GM23338 (cell line): Measurements from ENCODE around the gene DCUN1D4. TPM values are rescaled to one million over a fixed set of nuclear protein-coding genes. Genes with fewer than 3 reads are reported as not detected.

ENCODE experiments used
- ATAC-seq: fragments of 200-7000 bp; cut with Tn5 transposase; 3 replicates; pipeline ENCODE4 v1.9.1; 2020
- DNase-seq: peaks from one replicate; pipeline ENCODE4 v3.0.0-alpha.2; 2015; ENCODE audit warnings: low spot score
- H2AFZ ChIP-seq: fragments of 200-600 bp; sonication (generic); 2 replicates; pipeline ENCODE4 v1.8.0; 2016; ENCODE audit warnings: antibody characterized with exemption, mild to moderate bottlenecking, moderate library complexity
- H3F3A ChIP-seq: fragments of 200-600 bp; sonication (generic); replicated peaks from 2 replicates; pipeline ENCODE4 v1.8.0; 2017; ENCODE audit warnings: antibody characterized with exemption, mixed run types, low read depth
- H3K27ac ChIP-seq: fragments of 200-600 bp; sonication (generic); 2 replicates; pipeline ENCODE4 v1.6.1; 2016; ENCODE audit warnings: low read depth
- H3K27me3 ChIP-seq: fragments of 200-600 bp; sonication (generic); 2 replicates; pipeline ENCODE4 v1.8.0; 2016; ENCODE audit warnings: mild to moderate bottlenecking, mixed run types, moderate library complexity; ENCODE audit not compliant: insufficient read depth
- H3K36me3 ChIP-seq: fragments of 200-600 bp; sonication (generic); 2 replicates; pipeline ENCODE4 v1.8.0; 2016; ENCODE audit warnings: mild to moderate bottlenecking; ENCODE audit not compliant: insufficient read depth
- H3K4me1 ChIP-seq: fragments of 200-600 bp; sonication (generic); 2 replicates; pipeline ENCODE4 v1.8.0; 2016; ENCODE audit warnings: mild to moderate bottlenecking, moderate library complexity; ENCODE audit not compliant: insufficient read depth
- H3K4me2 ChIP-seq: fragments of 200-600 bp; sonication (generic); 2 replicates; pipeline ENCODE4 v1.7.1; 2017; ENCODE audit warnings: mixed run types
- H3K4me3 ChIP-seq: fragments of 200-600 bp; sonication (generic); 2 replicates; pipeline ENCODE4 v1.6.1; 2016; ENCODE audit warnings: mixed run types
- H3K79me2 ChIP-seq: fragments of 200-600 bp; sonication (generic); replicated peaks from 2 replicates; pipeline ENCODE4 v1.8.0; 2017; ENCODE audit warnings: mild to moderate bottlenecking; ENCODE audit not compliant: insufficient read depth
- H3K9me2 ChIP-seq: fragments of 200-600 bp; sonication (generic); 2 replicates; pipeline ENCODE4 v1.8.0; 2017; ENCODE audit not compliant: insufficient read depth
- H4K20me1 ChIP-seq: fragments of 200-600 bp; sonication (generic); replicated peaks from 2 replicates; pipeline ENCODE4 v1.8.0; 2017; ENCODE audit warnings: mild to moderate bottlenecking; ENCODE audit not compliant: insufficient read depth
- H3K27ac Mint-ChIP-seq: 2 replicates; pipeline ENCODE4 v1.8.0; 2020; ENCODE audit warnings: inconsistent platforms, mild to moderate bottlenecking, moderate library complexity, mixed read lengths
- H3K27me3 Mint-ChIP-seq: 3 replicates; pipeline ENCODE4 v1.8.0; 2022; ENCODE audit warnings: low read depth, mild to moderate bottlenecking, moderate library complexity, mixed read lengths, inconsistent platforms; ENCODE audit not compliant: insufficient read depth, poor library complexity
- H3K36me3 Mint-ChIP-seq: 3 replicates; pipeline ENCODE4 v1.8.0; 2021; ENCODE audit warnings: low read depth, mild to moderate bottlenecking, inconsistent platforms, moderate library complexity, mixed read lengths
- H3K4me1 Mint-ChIP-seq: 3 replicates; pipeline ENCODE4 v1.8.0; 2020; ENCODE audit warnings: mild to moderate bottlenecking, inconsistent platforms, mixed read lengths
- H3K4me3 Mint-ChIP-seq: 3 replicates; pipeline ENCODE4 v1.8.0; 2021; ENCODE audit warnings: moderate library complexity, mild to moderate bottlenecking, inconsistent platforms, mixed read lengths
- H3K9me3 Mint-ChIP-seq: 3 replicates; pipeline ENCODE4 v1.8.0; 2020; ENCODE audit warnings: moderate library complexity, mild to moderate bottlenecking, inconsistent platforms, mixed read lengths
- ETS1 ChIP-seq: IDR thresholded peaks from 2 replicates; pipeline ENCODE4 v1.6.1; 2016; ENCODE audit warnings: antibody characterized with exemption
- EZH2phosphoT487 ChIP-seq: fragments of 200-600 bp; sonication (generic); IDR thresholded peaks from one replicate; pipeline ENCODE4 v1.8.1; 2018; ENCODE audit warnings: antibody characterized with exemption; ENCODE audit not compliant: unreplicated experiment
- POLR2AphosphoS5 ChIP-seq: IDR thresholded peaks from 2 replicates; pipeline ENCODE4 v1.6.1; 2016; ENCODE audit warnings: antibody characterized with exemption, low read depth
- REST ChIP-seq: IDR thresholded peaks from one replicate; pipeline ENCODE4 v1.6.1; 2018; ENCODE audit warnings: antibody characterized with exemption; ENCODE audit not compliant: unreplicated experiment
- STAT1 ChIP-seq: IDR thresholded peaks from one replicate; pipeline ENCODE4 v1.6.1; 2016; ENCODE audit warnings: antibody characterized with exemption; ENCODE audit not compliant: unreplicated experiment
- ZNF114 ChIP-seq: fragments of 250-450 bp; sonication (Bioruptor Pico); IDR thresholded peaks from 2 replicates; pipeline ENCODE4 v1.5.0; 2020; ENCODE audit warnings: mild to moderate bottlenecking, moderate library complexity
- ZNF331 ChIP-seq: fragments of 250-450 bp; sonication (Bioruptor Pico); IDR thresholded peaks from 2 replicates; pipeline ENCODE4 v1.5.0; 2020; ENCODE audit warnings: low read depth, mild to moderate bottlenecking, moderate library complexity
- ZNF462 ChIP-seq: fragments of 250-450 bp; sonication (Bioruptor Pico); IDR thresholded peaks from 2 replicates; pipeline ENCODE4 v1.5.0; 2020; ENCODE audit warnings: mild to moderate bottlenecking, moderate library complexity
- polyA plus RNA-seq: library from polyadenylated mRNA; unstranded; fragments of >200 nt; fragmentation: Nextera tagmentation; extraction: Ambion mirVana; gene quantifications from 2 replicates; pipeline ENCODE4 v1.2.1, GENCODE V29; 2016
- total RNA-seq: library from RNA; depleted of rRNA; stranded (reverse); fragments of >200 nt; shearing (Covaris generic); gene quantifications from 2 replicates; pipeline ENCODE4 v1.2.3, GENCODE V29; 2014

The DCUN1D4 gene
- total and polyA plus RNA-seq, 2 experiments from 2014 or later: 26.1 to 54.8 TPM

GRCh38 chr4:51840781-51841180 is 2.2 kb upstream of the DCUN1D4 start (continued):
- TF ChIP-seq ZNF462 (CRISPR knock-in tag) (no peak), EZH2phosphoT487 (no peak), ETS1 (no peak), STAT1 (no peak)

GRCh38 chr4:51842167-51842553 is 793 bp upstream of the DCUN1D4 start:
- Histone ChIP-seq H3K9me2 (no peaks in the 10 kb centered on the region), H3K27me3 (peaks cover 20% of the 10 kb centered on the region), H3K27ac (no peak overlapping the region), H3K36me3 (no peaks in the 10 kb centered on the region), H3K4me3 (peak overlapping the region; percentile 85), H3K79me2 (peaks cover 31% of the 10 kb centered on the region), H3K4me2 (peak overlapping the region; percentile 96), H2AFZ (peak overlapping the region; percentile 97), H3K4me1 (peaks cover 9% of the 10 kb centered on the region), H4K20me1 (peaks cover 7% of the 10 kb centered on the region), H3F3A (no peaks in the 10 kb centered on the region)
- DNase-seq: no peak
- Mint-ChIP-seq H3K36me3 (no peaks in the 10 kb centered on the region; the same call in 2 of the 3 replicates), H3K9me3 (no peaks in the 10 kb centered on the region; the same call in 2 of the 3 replicates), H3K27ac (no peak overlapping the region), H3K27me3 (peaks cover 9% of the 10 kb centered on the region), H3K4me1 (peaks cover 21% of the 10 kb centered on the region), H3K4me3 (peak overlapping the region; percentile 81)
- ATAC-seq: no peak
- TF ChIP-seq ZNF331 (CRISPR knock-in tag) (no peak), REST (no peak), POLR2AphosphoS5 (no peak), ZNF114 (CRISPR knock-in tag) (no peak)
